ENCODE measurements around the gene LEMD3.

DNA sequence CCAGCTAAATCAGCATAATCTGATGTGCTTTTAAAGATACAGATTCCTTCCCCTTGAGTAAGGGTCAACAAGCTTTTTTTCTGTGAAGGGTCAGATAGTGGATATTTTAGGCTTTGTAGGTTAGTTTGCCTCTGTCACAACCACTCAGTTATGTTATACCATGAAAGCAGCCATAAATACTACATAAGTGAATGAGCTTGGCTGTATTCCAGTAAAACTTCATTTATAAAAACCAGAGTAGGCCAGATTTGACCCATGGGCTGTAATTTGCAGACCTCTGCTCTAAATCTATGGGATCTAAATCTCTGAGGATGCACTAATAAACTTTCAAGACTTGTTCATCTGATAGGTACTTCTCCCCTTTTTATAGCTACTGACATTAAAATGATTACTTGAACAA is 47.7 kb downstream of the LEMD3 start:
- no peak for TF ChIP-seq CTCF (IDR thresholded peaks at IDR 0.05)
- TF ChIP-seq EP300 (IDR thresholded peaks at IDR 0.05), result no peak
- no peak for TF ChIP-seq ZFP36 (IDR thresholded peaks at IDR 0.05; ENCODE audit: borderline replicate concordance, partially characterized antibody)
- no peak for TF ChIP-seq CEBPB (IDR thresholded peaks at IDR 0.05)

Measured in A549 (cell line).